Measurements from ENCODE around the gene APEH. TPM values are rescaled to one million over a fixed set of nuclear protein-coding genes. Genes with fewer than 3 reads are reported as not detected.

The APEH gene
- total and polyA plus RNA-seq, 4 donors = 65.1 to 94.1 (median 87.5) TPM

GRCh38 chr3:49636883-49637609, 37.1 kb upstream of the APEH start (continued):
- TF ChIP-seq, protein P1, sequence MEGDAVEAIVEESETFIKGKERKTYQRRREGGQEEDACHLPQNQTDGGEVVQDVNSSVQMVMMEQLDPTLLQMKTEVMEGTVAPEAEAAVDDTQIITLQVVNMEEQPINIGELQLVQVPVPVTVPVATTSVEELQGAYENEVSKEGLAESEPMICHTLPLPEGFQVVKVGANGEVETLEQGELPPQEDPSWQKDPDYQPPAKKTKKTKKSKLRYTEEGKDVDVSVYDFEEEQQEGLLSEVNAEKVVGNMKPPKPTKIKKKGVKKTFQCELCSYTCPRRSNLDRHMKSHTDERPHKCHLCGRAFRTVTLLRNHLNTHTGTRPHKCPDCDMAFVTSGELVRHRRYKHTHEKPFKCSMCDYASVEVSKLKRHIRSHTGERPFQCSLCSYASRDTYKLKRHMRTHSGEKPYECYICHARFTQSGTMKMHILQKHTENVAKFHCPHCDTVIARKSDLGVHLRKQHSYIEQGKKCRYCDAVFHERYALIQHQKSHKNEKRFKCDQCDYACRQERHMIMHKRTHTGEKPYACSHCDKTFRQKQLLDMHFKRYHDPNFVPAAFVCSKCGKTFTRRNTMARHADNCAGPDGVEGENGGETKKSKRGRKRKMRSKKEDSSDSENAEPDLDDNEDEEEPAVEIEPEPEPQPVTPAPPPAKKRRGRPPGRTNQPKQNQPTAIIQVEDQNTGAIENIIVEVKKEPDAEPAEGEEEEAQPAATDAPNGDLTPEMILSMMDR (IDR thresholded peaks at IDR 0.05; ENCODE audit: low read depth, low read length, missing input control) = no peak
- no peak for TF ChIP-seq EGR1 (IDR thresholded peaks at IDR 0.05; ENCODE audit: low read depth in 2 of 2)

- 85% methylated on average over 8 of the region's 8 CpGs for WGBS
- Histone ChIP-seq H3K36me3 (ENCODE audit: control insufficient read depth in 4 of 4, insufficient read depth in 3 of 4, low read depth in 1 of 4, low read length in 3 of 4) (no peaks in the 10 kb centered on the region), H3K4me1 (ENCODE audit: control insufficient read depth in 4 of 4, insufficient read depth in 4 of 4, low read length in 3 of 4) (no peaks in the 10 kb centered on the region), H3K27me3 (ENCODE audit: control insufficient read depth in 4 of 4, insufficient read depth in 4 of 4, low read length in 3 of 4) (no peaks in the 10 kb centered on the region), H3K27ac (ENCODE audit: low read depth in 1 of 2, low read length in 2 of 2) (no peak overlapping the region), H3K4me3 (ENCODE audit: low read depth in 1 of 3, low read length in 3 of 3) (no peak overlapping the region), H3K9ac (ENCODE audit: low read depth in 1 of 2, low read length in 2 of 2) (no peak overlapping the region), H3K9me3 (ENCODE audit: control insufficient read depth in 4 of 4, low read length in 3 of 4) (no peaks in the 10 kb centered on the region)
- DNase-seq (ENCODE audit: low spot score) = no peak
- TF ChIP-seq, protein P2, sequence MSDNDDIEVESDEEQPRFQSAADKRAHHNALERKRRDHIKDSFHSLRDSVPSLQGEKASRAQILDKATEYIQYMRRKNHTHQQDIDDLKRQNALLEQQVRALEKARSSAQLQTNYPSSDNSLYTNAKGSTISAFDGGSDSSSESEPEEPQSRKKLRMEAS (IDR thresholded peaks at IDR 0.05) = no peak
Measured at GRCh38 chr3:49638445-49638844, 35.7 kb upstream of the APEH start.

DNA sequence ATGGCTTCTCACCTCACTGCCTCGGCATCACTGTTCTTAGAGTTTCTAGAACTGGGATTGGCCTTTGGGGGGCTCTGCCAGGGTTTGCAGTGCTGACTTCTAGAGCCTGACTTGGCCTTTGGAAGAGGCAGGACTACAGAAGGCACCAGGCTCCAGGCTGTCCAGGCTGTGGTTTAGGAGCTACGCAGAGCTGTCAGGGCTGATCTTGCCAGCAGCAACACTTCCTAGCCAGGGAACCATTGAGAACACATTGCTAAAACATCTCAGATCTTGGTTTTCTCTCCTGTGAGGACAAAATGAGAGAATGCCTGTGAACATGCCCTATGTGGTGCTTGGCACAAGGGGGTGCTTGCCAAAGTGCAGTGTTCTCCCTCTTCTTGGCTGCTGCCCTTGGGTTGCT, 34.6 kb upstream of the APEH start:
- no peak for TF ChIP-seq NR2F2 (IDR thresholded peaks at IDR 0.05)
- no peak for TF ChIP-seq TAF1 (conservative IDR thresholded peaks at IDR 0.05)
- TF ChIP-seq RAD21 (IDR thresholded peaks at IDR 0.05) = no peak
- TF ChIP-seq, protein P2 (IDR thresholded peaks at IDR 0.05) = no peak
- no peak for TF ChIP-seq SP1 (IDR thresholded peaks at IDR 0.05)
- no peak for TF ChIP-seq FOXA2 (IDR thresholded peaks at IDR 0.05)
- TF ChIP-seq, protein P1 (IDR thresholded peaks at IDR 0.05; ENCODE audit: low read depth, low read length, missing input control) = no peak
- no peaks in the 10 kb centered on the region for H3K4me1 ChIP-seq (ENCODE audit: control insufficient read depth in 4 of 4, insufficient read depth in 4 of 4, low read length in 3 of 4)
- no peak overlapping the region for H3K9ac ChIP-seq (ENCODE audit: low read depth in 1 of 2, low read length in 2 of 2)
- WGBS = 95% methylated on average over 2 of the region's 2 CpGs
- no peak overlapping the region for H3K4me3 ChIP-seq (ENCODE audit: low read depth in 1 of 3, low read length in 3 of 3)
- H3K9me3 ChIP-seq (ENCODE audit: control insufficient read depth in 4 of 4, low read length in 3 of 4) = no peaks in the 10 kb centered on the region
- H3K27ac ChIP-seq (ENCODE audit: low read depth in 1 of 2, low read length in 2 of 2) = no peak overlapping the region
- no peaks in the 10 kb centered on the region for H3K27me3 ChIP-seq (ENCODE audit: control insufficient read depth in 4 of 4, insufficient read depth in 4 of 4, low read length in 3 of 4)
- no peaks in the 10 kb centered on the region for H3K36me3 ChIP-seq (ENCODE audit: control insufficient read depth in 4 of 4, insufficient read depth in 3 of 4, low read depth in 1 of 4, low read length in 3 of 4)
- DNase-seq (ENCODE audit: low spot score) = no peak

DNA sequence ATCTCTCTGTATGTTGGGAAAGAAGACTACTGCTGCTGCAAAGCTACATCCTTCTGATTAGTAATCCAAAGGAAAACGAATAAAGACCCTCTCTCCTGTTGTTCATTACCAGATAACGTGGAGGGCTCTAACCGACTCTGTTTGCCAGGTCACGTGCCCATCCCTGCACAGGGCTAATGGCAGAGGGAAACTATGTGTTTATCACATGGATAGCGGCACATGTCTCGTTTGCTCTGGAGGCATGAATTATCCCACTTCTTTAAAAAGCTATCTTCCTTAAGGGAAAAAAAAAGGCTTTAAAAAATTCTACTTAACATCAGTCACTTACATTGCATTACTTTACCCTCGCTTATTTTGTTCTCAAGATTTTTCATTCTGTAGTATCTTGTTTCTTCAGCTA, 32.9 kb upstream of the APEH start:
- H3K4me1 ChIP-seq (ENCODE audit: control insufficient read depth in 4 of 4, insufficient read depth in 4 of 4, low read length in 3 of 4) = peaks cover 2 to 14% (median 8%) of the 10 kb centered on the region in 4 donors
- H3K9me3 ChIP-seq (ENCODE audit: control insufficient read depth in 4 of 4, low read length in 3 of 4) = no peaks in the 10 kb centered on the region
- DNase-seq (ENCODE audit: low spot score) = no peak
- no peaks in the 10 kb centered on the region for H3K36me3 ChIP-seq (ENCODE audit: control insufficient read depth in 4 of 4, insufficient read depth in 3 of 4, low read depth in 1 of 4, low read length in 3 of 4)
- no peaks in the 10 kb centered on the region for H3K27me3 ChIP-seq (ENCODE audit: control insufficient read depth in 4 of 4, insufficient read depth in 4 of 4, low read length in 3 of 4)
- 82% methylated on average over 7 of the region's 7 CpGs for WGBS
- H3K27ac ChIP-seq (ENCODE audit: low read depth in 1 of 2, low read length in 2 of 2) = no peak overlapping the region
- H3K9ac ChIP-seq (ENCODE audit: low read depth in 1 of 2, low read length in 2 of 2) = no peak overlapping the region
- no peak overlapping the region for H3K4me3 ChIP-seq (ENCODE audit: low read depth in 1 of 3, low read length in 3 of 3)
- no peak for TF ChIP-seq TAF1 (conservative IDR thresholded peaks at IDR 0.05)
- no peak for TF ChIP-seq JUND (IDR thresholded peaks at IDR 0.05)
- TF ChIP-seq, protein P3, sequence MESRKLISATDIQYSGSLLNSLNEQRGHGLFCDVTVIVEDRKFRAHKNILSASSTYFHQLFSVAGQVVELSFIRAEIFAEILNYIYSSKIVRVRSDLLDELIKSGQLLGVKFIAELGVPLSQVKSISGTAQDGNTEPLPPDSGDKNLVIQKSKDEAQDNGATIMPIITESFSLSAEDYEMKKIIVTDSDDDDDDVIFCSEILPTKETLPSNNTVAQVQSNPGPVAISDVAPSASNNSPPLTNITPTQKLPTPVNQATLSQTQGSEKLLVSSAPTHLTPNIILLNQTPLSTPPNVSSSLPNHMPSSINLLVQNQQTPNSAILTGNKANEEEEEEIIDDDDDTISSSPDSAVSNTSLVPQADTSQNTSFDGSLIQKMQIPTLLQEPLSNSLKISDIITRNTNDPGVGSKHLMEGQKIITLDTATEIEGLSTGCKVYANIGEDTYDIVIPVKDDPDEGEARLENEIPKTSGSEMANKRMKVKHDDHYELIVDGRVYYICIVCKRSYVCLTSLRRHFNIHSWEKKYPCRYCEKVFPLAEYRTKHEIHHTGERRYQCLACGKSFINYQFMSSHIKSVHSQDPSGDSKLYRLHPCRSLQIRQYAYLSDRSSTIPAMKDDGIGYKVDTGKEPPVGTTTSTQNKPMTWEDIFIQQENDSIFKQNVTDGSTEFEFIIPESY (IDR thresholded peaks at IDR 0.05) = no peak
- no peak for TF ChIP-seq EGR1 (IDR thresholded peaks at IDR 0.05; ENCODE audit: low read depth in 2 of 2)
- no peak for TF ChIP-seq HNF4G (IDR thresholded peaks at IDR 0.05)
- TF ChIP-seq, protein P4, sequence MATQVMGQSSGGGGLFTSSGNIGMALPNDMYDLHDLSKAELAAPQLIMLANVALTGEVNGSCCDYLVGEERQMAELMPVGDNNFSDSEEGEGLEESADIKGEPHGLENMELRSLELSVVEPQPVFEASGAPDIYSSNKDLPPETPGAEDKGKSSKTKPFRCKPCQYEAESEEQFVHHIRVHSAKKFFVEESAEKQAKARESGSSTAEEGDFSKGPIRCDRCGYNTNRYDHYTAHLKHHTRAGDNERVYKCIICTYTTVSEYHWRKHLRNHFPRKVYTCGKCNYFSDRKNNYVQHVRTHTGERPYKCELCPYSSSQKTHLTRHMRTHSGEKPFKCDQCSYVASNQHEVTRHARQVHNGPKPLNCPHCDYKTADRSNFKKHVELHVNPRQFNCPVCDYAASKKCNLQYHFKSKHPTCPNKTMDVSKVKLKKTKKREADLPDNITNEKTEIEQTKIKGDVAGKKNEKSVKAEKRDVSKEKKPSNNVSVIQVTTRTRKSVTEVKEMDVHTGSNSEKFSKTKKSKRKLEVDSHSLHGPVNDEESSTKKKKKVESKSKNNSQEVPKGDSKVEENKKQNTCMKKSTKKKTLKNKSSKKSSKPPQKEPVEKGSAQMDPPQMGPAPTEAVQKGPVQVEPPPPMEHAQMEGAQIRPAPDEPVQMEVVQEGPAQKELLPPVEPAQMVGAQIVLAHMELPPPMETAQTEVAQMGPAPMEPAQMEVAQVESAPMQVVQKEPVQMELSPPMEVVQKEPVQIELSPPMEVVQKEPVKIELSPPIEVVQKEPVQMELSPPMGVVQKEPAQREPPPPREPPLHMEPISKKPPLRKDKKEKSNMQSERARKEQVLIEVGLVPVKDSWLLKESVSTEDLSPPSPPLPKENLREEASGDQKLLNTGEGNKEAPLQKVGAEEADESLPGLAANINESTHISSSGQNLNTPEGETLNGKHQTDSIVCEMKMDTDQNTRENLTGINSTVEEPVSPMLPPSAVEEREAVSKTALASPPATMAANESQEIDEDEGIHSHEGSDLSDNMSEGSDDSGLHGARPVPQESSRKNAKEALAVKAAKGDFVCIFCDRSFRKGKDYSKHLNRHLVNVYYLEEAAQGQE (IDR thresholded peaks at IDR 0.05) = no peak
- no peak for TF ChIP-seq YY1 (IDR thresholded peaks at IDR 0.05)
- no peak for TF ChIP-seq RAD21 (IDR thresholded peaks at IDR 0.05)
- no peak for TF ChIP-seq SP1 (IDR thresholded peaks at IDR 0.05)
- TF ChIP-seq NR2F2 (IDR thresholded peaks at IDR 0.05) = no peak
- no peak for TF ChIP-seq HNF4A (conservative IDR thresholded peaks at IDR 0.05)

Data from liver (tissue), 9 donors.